HEK293 (cell line): ENCODE results near the gene ATP5ME.

Experiments used
- EGR2 ChIP-seq: fragments of 450-650 bp; formaldehyde crosslinking; IDR thresholded peaks from 2 replicates; pipeline ENCODE4 v1.5.1; 2016; ENCODE audit warnings: low read depth, missing biosample characterization, missing genetic modification characterization
- FEZF1 ChIP-seq: fragments of 450-650 bp; formaldehyde crosslinking; IDR thresholded peaks from 2 replicates; pipeline ENCODE4 v1.5.1; 2016; ENCODE audit warnings: missing biosample characterization, missing genetic modification characterization
- MEIS1 ChIP-seq: sonication (generic); formaldehyde crosslinking; IDR thresholded peaks from 2 replicates; pipeline ENCODE4 v1.8.1; 2022; ENCODE audit warnings: missing genetic modification reagents, mild to moderate bottlenecking, borderline replicate concordance
- MYNN ChIP-seq: fragments of 450-650 bp; formaldehyde crosslinking; IDR thresholded peaks from 2 replicates; pipeline ENCODE4 v1.5.1; 2016; ENCODE audit warnings: missing biosample characterization, missing genetic modification characterization, borderline replicate concordance
- SCRT1 ChIP-seq: fragments of 450-650 bp; formaldehyde crosslinking; IDR thresholded peaks from 2 replicates; pipeline ENCODE4 v1.5.1; 2016; ENCODE audit warnings: missing biosample characterization, missing genetic modification characterization, borderline replicate concordance
- SP3 ChIP-seq: fragments of 450-650 bp; formaldehyde crosslinking; IDR thresholded peaks from 2 replicates; pipeline ENCODE4 v1.5.1; 2016; ENCODE audit warnings: missing biosample characterization, missing genetic modification characterization
- SP7 ChIP-seq: fragments of 450-650 bp; formaldehyde crosslinking; IDR thresholded peaks from 2 replicates; pipeline ENCODE4 v1.5.1; 2016; ENCODE audit warnings: missing biosample characterization, missing genetic modification characterization
- YY2 ChIP-seq: fragments of 450-650 bp; formaldehyde crosslinking; IDR thresholded peaks from 2 replicates; pipeline ENCODE4 v1.5.1; 2016; ENCODE audit warnings: missing biosample characterization, missing genetic modification characterization
- ZBTB21 ChIP-seq: fragments of 450-650 bp; formaldehyde crosslinking; IDR thresholded peaks from 2 replicates; pipeline ENCODE4 v1.5.1; 2017; ENCODE audit warnings: missing biosample characterization, missing genetic modification characterization
- ZBTB8A ChIP-seq: fragments of 450-650 bp; formaldehyde crosslinking; IDR thresholded peaks from 2 replicates; pipeline ENCODE4 v1.5.1; 2016; ENCODE audit warnings: missing biosample characterization, missing genetic modification characterization
- ZFP3 ChIP-seq: fragments of 450-650 bp; formaldehyde crosslinking; IDR thresholded peaks from 2 replicates; pipeline ENCODE4 v1.5.1; 2016; ENCODE audit warnings: low read depth, missing biosample characterization, missing genetic modification characterization
- ZIC2 ChIP-seq: fragments of 450-650 bp; formaldehyde crosslinking; IDR thresholded peaks from 2 replicates; pipeline ENCODE4 v1.5.1; 2016; ENCODE audit warnings: missing biosample characterization, missing genetic modification characterization
- ZNF112 ChIP-seq: fragments of 450-650 bp; formaldehyde crosslinking; IDR thresholded peaks from 2 replicates; pipeline ENCODE4 v1.5.0; 2017; ENCODE audit warnings: missing biosample characterization, missing genetic modification characterization
- ZNF121 ChIP-seq: fragments of 450-650 bp; formaldehyde crosslinking; IDR thresholded peaks from 2 replicates; pipeline ENCODE4 v1.5.1; 2016; ENCODE audit warnings: missing biosample characterization, missing genetic modification characterization
- ZNF138 ChIP-seq: fragments of 450-650 bp; formaldehyde crosslinking; IDR thresholded peaks from 2 replicates; pipeline ENCODE4 v1.5.1; 2016; ENCODE audit warnings: missing biosample characterization, missing genetic modification characterization, borderline replicate concordance
- ZNF175 ChIP-seq: fragments of 450-650 bp; formaldehyde crosslinking; IDR thresholded peaks from 2 replicates; pipeline ENCODE4 v1.5.1; 2016; ENCODE audit warnings: missing biosample characterization, missing genetic modification characterization
- ZNF221 ChIP-seq: fragments of 450-650 bp; formaldehyde crosslinking; IDR thresholded peaks from 2 replicates; pipeline ENCODE4 v1.5.1; 2017; ENCODE audit warnings: missing biosample characterization, missing genetic modification characterization, borderline replicate concordance
- ZNF394 ChIP-seq: fragments of 450-650 bp; formaldehyde crosslinking; IDR thresholded peaks from 2 replicates; pipeline ENCODE4 v1.5.1; 2016; ENCODE audit warnings: missing biosample characterization, missing genetic modification characterization, mild to moderate bottlenecking, moderate library complexity, borderline replicate concordance
- ZNF501 ChIP-seq: fragments of 450-650 bp; formaldehyde crosslinking; IDR thresholded peaks from 2 replicates; pipeline ENCODE4 v1.5.1; 2016; ENCODE audit warnings: missing biosample characterization, missing genetic modification characterization
- ZNF549 ChIP-seq: fragments of 450-650 bp; IDR thresholded peaks from 2 replicates; pipeline ENCODE4 v1.5.1; 2018; ENCODE audit warnings: missing biosample characterization, missing genetic modification characterization, mild to moderate bottlenecking, inconsistent platforms, moderate library complexity
- ZNF596 ChIP-seq: fragments of 450-650 bp; IDR thresholded peaks from 2 replicates; pipeline ENCODE4 v1.5.0; 2018; ENCODE audit warnings: missing biosample characterization, mild to moderate bottlenecking, missing genetic modification characterization, moderate library complexity
- ZNF610 ChIP-seq: fragments of 450-650 bp; formaldehyde crosslinking; IDR thresholded peaks from 2 replicates; pipeline ENCODE4 v1.5.1; 2016; ENCODE audit warnings: missing biosample characterization, missing genetic modification characterization, borderline replicate concordance
- ZNF658 ChIP-seq: fragments of 450-650 bp; formaldehyde crosslinking; IDR thresholded peaks from 2 replicates; pipeline ENCODE4; 2016; ENCODE audit warnings: missing biosample characterization, missing genetic modification characterization
- ZNF785 ChIP-seq: fragments of 450-650 bp; formaldehyde crosslinking; IDR thresholded peaks from 2 replicates; pipeline ENCODE4 v1.5.1; 2016; ENCODE audit warnings: missing biosample characterization, missing genetic modification characterization
- ZNF837 ChIP-seq: fragments of 450-650 bp; formaldehyde crosslinking; IDR thresholded peaks from 2 replicates; pipeline ENCODE4 v1.5.1; 2016; ENCODE audit warnings: missing biosample characterization, missing genetic modification characterization
- ZSCAN23 ChIP-seq: fragments of 450-650 bp; formaldehyde crosslinking; IDR thresholded peaks from 2 replicates; pipeline ENCODE4 v1.5.1; 2016; ENCODE audit warnings: missing biosample characterization, missing genetic modification characterization
- TF ChIP-seq, protein P1 (sequence below): fragments of 450-650 bp; formaldehyde crosslinking; IDR thresholded peaks from 2 replicates; pipeline ENCODE4 v1.5.1; 2016; ENCODE audit warnings: missing biosample characterization, missing genetic modification characterization
- TF ChIP-seq, protein P2 (sequence below): fragments of 450-650 bp; formaldehyde crosslinking; IDR thresholded peaks from 2 replicates; pipeline ENCODE4 v1.5.1; 2016; ENCODE audit warnings: missing biosample characterization, missing genetic modification characterization
- TF ChIP-seq, protein P3 (sequence below): fragments of 450-650 bp; formaldehyde crosslinking; IDR thresholded peaks from 2 replicates; pipeline ENCODE4 v1.5.0; 2017; ENCODE audit warnings: missing biosample characterization, missing genetic modification characterization, borderline replicate concordance
- TF ChIP-seq, protein P4 (sequence below): fragments of 450-650 bp; formaldehyde crosslinking; IDR thresholded peaks from 2 replicates; pipeline ENCODE4 v1.5.1; 2017; ENCODE audit warnings: missing biosample characterization, missing genetic modification characterization
- TF ChIP-seq, protein P5 (sequence below): fragments of 450-650 bp; formaldehyde crosslinking; IDR thresholded peaks from 2 replicates; pipeline ENCODE4 v1.5.1; 2016; ENCODE audit warnings: missing biosample characterization, missing genetic modification characterization, borderline replicate concordance

The ATP5ME gene

DNA sequence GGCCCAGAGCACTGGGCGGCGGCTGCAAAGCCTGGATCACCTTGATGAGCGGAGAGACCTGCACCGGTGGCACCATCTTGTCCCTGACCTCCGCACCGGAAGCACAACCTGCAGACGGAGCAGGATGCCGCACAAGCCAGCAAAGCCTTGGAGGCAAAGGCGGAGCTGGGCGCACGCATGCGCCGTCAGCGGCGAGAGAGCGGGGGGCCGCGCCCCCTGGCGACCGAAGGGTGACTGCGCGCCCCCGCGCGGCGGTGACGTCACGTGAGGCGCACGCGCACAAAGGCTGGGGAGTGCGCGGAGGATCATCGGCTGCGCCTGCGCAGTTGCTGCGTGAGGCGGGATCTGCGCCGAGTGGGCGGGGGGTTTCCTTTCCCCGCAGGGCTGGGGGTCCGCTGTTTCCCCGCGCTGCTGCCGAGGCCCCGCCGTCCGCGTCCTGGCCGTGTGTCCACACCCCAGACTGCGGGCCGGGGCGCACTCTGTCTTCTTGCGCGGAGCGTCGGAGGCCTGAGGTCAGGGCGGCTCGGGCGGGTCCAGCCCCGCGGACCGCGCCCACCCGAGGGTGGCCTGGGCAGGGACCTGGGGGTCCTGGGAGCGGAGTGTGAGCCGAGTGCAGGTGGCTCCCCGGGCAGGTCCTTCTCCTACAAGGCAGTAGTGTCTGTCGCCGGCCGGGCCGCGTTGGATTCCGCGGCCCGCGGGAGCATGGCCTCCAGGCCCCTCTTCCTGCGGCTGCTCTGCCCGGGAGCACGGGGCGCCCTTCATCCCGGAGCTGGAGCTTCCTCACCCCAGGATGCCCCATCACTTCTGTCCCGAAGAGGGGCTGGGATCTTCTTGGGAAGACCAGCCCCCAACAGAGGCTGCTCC lies at the start of gene ATP5ME, which contains the start of gene MYL5 (continued):
- TF ChIP-seq, protein P1, sequence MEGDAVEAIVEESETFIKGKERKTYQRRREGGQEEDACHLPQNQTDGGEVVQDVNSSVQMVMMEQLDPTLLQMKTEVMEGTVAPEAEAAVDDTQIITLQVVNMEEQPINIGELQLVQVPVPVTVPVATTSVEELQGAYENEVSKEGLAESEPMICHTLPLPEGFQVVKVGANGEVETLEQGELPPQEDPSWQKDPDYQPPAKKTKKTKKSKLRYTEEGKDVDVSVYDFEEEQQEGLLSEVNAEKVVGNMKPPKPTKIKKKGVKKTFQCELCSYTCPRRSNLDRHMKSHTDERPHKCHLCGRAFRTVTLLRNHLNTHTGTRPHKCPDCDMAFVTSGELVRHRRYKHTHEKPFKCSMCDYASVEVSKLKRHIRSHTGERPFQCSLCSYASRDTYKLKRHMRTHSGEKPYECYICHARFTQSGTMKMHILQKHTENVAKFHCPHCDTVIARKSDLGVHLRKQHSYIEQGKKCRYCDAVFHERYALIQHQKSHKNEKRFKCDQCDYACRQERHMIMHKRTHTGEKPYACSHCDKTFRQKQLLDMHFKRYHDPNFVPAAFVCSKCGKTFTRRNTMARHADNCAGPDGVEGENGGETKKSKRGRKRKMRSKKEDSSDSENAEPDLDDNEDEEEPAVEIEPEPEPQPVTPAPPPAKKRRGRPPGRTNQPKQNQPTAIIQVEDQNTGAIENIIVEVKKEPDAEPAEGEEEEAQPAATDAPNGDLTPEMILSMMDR (tag by site-specific recombination), result peak; percentile 99
- TF ChIP-seq ZNF175 (tag by site-specific recombination), result no peak
- TF ChIP-seq EGR2 (tag by site-specific recombination), result peak; percentile 59
- TF ChIP-seq ZFP3, result no peak
- TF ChIP-seq ZNF501, result 0 out of 2 replicates have a peak, but pooled peaks have one; percentile 56
- peak; percentile 72 for TF ChIP-seq YY2
- TF ChIP-seq, protein P2, sequence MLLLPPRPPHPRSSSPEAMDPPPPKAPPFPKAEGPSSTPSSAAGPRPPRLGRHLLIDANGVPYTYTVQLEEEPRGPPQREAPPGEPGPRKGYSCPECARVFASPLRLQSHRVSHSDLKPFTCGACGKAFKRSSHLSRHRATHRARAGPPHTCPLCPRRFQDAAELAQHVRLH (tag by site-specific recombination), result peak; percentile 76; the same call in 1 of the 2 replicates
- no peak for TF ChIP-seq ZNF837 (tag by site-specific recombination)
- no peak for TF ChIP-seq ZNF658 (tag by site-specific recombination)
- no peak for TF ChIP-seq ZNF112 (tag by site-specific recombination)
- no peak for TF ChIP-seq ZNF596 (tag by site-specific recombination)
- peak; percentile 62; the same call in 1 of the 2 replicates for TF ChIP-seq ZIC2 (tag by site-specific recombination)
- TF ChIP-seq ZNF610 (tag by site-specific recombination), result no peak
- 0 out of 2 replicates have a peak, but pooled peaks have one; percentile 30 for TF ChIP-seq SP7 (tag by site-specific recombination)
- TF ChIP-seq, protein P3, sequence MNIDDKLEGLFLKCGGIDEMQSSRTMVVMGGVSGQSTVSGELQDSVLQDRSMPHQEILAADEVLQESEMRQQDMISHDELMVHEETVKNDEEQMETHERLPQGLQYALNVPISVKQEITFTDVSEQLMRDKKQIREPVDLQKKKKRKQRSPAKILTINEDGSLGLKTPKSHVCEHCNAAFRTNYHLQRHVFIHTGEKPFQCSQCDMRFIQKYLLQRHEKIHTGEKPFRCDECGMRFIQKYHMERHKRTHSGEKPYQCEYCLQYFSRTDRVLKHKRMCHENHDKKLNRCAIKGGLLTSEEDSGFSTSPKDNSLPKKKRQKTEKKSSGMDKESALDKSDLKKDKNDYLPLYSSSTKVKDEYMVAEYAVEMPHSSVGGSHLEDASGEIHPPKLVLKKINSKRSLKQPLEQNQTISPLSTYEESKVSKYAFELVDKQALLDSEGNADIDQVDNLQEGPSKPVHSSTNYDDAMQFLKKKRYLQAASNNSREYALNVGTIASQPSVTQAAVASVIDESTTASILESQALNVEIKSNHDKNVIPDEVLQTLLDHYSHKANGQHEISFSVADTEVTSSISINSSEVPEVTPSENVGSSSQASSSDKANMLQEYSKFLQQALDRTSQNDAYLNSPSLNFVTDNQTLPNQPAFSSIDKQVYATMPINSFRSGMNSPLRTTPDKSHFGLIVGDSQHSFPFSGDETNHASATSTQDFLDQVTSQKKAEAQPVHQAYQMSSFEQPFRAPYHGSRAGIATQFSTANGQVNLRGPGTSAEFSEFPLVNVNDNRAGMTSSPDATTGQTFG (tag by site-specific recombination), result no peak
- no peak for TF ChIP-seq ZNF121 (tag by site-specific recombination)
- no peak for TF ChIP-seq ZNF549 (tag by site-specific recombination)
- no peak for TF ChIP-seq ZNF221 (tag by site-specific recombination)
- 0 out of 2 replicates have a peak, but pooled peaks have one; percentile 22 for TF ChIP-seq ZBTB8A
- peak; percentile 70; the same call in 1 of the 2 replicates for TF ChIP-seq ZBTB21
- no peak for TF ChIP-seq MYNN (tag by site-specific recombination)
- peak; percentile 67 for TF ChIP-seq SP3 (tag by site-specific recombination)
- no peak for TF ChIP-seq ZNF138 (tag by site-specific recombination)
- TF ChIP-seq SCRT1 (tag by site-specific recombination), result no peak
- TF ChIP-seq ZNF785, result no peak
- no peak for TF ChIP-seq FEZF1 (tag by site-specific recombination)
- TF ChIP-seq, protein P4, sequence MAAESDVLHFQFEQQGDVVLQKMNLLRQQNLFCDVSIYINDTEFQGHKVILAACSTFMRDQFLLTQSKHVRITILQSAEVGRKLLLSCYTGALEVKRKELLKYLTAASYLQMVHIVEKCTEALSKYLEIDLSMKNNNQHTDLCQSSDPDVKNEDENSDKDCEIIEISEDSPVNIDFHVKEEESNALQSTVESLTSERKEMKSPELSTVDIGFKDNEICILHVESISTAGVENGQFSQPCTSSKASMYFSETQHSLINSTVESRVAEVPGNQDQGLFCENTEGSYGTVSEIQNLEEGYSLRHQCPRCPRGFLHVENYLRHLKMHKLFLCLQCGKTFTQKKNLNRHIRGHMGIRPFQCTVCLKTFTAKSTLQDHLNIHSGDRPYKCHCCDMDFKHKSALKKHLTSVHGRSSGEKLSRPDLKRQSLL (tag by site-specific recombination), result no peak
- no peak for TF ChIP-seq ZNF394 (tag by site-specific recombination)
- TF ChIP-seq, protein P5, sequence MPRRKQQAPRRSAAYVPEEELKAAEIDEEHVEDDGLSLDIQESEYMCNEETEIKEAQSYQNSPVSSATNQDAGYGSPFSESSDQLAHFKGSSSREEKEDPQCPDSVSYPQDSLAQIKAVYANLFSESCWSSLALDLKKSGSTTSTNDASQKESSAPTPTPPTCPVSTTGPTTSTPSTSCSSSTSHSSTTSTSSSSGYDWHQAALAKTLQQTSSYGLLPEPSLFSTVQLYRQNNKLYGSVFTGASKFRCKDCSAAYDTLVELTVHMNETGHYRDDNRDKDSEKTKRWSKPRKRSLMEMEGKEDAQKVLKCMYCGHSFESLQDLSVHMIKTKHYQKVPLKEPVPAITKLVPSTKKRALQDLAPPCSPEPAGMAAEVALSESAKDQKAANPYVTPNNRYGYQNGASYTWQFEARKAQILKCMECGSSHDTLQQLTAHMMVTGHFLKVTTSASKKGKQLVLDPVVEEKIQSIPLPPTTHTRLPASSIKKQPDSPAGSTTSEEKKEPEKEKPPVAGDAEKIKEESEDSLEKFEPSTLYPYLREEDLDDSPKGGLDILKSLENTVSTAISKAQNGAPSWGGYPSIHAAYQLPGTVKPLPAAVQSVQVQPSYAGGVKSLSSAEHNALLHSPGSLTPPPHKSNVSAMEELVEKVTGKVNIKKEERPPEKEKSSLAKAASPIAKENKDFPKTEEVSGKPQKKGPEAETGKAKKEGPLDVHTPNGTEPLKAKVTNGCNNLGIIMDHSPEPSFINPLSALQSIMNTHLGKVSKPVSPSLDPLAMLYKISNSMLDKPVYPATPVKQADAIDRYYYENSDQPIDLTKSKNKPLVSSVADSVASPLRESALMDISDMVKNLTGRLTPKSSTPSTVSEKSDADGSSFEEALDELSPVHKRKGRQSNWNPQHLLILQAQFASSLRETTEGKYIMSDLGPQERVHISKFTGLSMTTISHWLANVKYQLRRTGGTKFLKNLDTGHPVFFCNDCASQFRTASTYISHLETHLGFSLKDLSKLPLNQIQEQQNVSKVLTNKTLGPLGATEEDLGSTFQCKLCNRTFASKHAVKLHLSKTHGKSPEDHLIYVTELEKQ (tag by site-specific recombination), result no peak
- no peak for TF ChIP-seq MEIS1
- no peak for TF ChIP-seq ZSCAN23
